HG03097 (cell line): Measurements from ENCODE around the gene SFT2D3.

ENCODE experiments used
- ATAC-seq: cut with Tn5 transposase; IDR thresholded peaks from one replicate; pipeline ENCODE4 v1.9.1; 2021; ENCODE audit not compliant: unreplicated experiment, low FRiP score

The SFT2D3 gene

DNA sequence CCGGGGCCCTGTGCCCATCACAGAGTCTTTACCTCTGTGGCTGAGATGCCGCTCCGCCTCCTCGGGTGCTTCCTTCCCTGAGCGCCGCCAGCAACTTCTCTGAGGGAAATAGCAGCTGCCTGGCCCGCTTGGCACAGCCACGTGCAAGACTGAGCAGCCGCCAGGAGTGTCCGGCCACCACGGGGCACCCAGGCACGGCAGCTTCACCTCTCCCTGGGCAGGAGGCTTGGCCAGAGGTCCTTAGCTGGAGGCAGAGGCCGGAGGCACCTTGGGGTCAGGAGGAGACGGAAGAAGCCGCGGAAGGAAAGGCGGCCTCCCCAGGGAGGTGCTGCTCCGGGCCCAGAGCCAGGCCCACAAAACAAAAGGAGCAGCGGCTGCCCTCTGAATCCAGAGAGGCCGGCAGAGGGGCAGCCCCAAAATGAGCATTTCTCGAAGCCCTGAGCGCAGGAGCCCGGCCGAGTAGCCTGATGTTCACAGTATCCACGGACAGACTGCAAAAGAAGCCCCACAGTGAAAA, 20.0 kb upstream of the SFT2D3 start:
- ATAC-seq = no peak

DNA sequence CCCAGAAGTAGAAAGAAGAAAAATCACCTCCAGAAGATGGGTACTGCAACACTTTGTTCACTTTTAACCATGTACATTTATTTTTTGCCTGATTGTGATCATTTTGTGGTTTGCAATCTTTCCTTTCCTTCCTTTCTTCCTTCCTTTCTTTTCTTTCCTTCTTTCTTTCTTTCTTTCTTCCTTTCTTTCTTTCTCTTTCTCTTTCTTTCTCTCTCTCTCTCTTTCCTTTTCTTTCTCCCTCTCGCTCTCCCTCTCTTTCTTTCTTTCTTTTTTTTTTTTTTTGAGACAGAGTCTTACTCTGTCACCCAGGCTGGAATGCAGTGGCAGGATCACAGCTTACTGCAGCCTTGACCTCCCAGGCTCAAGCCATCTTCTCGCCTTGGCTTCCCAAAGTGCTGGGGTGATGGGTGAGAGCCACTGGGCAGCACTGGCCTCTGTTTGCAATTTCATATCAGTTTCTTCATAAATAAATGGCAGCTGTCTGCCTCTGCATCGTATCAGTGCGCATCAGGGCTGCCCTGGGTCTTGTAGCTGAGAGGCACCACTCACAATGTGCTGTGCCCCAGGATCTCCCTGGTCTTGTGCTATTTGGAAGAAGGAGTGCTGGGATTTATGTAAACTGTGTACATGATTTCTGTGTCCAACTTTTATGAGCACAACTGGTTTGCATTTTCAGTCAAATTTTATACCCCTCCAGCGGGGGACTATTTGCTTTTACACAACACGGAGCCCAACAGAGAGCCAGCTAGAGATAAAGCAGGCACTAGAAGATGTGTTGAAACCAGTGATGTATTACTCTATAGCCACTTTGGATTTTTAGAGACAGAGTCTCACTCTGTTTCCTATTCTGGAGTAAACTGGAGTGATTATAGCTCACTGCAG, 19.1 kb upstream of the SFT2D3 start:
- no peak for ATAC-seq

DNA sequence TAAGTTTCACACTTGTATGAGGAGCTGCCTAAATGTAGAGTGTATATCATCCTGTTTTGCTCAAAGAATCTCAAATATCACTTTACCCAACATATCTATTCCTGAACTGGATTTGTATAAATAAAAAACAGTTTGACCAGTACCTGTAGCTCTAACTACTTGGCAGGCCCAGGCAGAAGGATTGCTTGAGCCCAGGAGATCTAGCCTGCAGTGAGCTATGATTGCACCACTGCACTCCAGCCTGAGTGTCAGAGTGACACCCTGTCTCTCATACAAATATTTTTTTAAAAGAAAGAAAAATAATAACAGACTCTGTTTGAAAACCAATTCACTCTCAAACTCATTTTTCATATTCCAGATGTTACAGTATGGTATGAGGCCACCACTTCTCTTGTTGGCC, 18.2 kb upstream of the SFT2D3 start:
- ATAC-seq = no peak

DNA sequence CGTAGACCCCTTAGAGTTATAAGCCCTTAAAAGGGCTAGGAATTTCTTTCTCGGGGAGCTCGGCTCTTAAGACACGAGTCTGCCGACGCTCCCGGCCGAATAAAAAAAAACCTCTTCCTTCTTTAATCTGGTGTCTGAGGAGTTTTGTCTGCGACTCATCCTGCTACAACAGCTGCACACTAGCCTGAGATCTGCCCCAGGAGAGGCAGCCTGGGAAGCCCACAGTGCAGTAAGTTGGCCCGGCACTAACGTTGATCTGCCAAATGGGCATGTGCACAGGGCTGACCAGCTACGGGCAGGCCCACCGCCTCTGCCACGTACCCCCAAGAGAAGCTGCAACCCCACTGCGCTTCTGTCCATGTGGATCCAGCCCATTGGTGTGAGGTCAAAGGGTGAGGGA, 17.5 kb upstream of the SFT2D3 start:
- ATAC-seq = no peak

DNA sequence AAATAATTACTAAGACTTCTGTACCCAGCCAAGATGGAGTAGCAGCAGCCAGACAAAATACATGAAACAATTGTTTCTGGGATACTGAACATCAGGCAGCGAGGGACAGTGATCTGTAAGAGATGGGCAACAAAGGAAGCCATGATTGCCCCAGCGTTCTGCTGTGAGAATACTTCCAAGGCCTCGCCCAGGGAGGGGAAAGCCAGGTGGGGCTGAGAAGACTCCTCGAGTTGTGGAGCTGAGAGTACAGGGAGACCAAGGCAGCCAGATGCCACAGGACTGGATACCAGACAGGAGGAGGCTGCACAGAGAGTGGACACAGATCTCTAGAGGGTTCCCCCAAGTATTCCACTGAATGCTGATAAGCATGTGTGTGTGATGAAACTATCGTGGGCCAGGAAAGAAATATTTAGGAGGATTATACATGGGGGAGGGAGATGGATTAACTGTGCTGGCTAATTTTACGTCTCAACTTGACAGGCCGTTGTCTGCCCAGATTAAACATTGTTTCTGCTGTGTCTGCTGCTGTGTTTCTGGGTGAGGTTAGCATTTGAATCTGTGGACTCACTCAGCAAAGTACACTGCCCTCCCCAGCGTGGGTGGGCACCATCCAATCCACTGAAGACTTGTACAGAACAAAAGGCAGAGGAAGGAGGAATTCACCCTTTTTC, 15.8 kb upstream of the SFT2D3 start:
- ATAC-seq = no peak

DNA sequence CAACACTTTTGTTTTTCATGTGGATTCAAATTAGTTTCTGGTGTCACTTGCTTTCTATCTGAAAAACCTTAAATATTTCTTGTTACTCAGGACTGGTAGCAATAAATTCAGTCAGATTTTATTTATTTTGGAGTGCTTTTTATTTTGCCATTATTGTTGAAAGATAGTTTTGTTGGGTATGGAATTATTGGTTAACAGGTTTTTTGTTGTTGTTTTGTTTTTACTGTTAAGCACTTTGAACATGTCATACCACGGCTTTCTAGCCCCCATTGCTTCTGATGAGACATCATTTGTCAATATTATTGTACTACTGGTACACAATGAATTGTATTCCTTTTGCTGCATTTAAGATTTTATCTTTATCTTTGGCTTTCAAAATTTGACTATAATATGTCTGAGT, 12.9 kb upstream of the SFT2D3 start:
- no peak for ATAC-seq

DNA sequence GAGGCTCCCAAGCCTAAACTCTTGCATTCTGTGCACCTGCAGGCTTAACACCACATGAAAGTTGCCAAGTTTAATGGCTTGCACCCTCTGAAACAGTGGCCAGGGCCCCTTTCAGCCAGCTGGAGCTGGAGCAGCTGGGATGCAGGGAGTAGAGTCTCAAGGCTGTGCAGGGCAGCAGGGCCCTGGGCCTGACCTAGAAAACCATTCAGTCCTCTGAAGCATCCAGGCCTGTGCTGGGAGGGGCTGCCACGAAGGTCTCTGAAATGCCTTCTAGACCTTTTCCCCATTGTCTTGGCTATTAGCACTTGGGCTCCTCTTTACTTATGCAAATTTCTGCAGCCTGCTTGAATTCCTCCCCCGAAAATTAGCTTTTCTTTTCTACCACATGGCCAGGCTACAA, 10.6 kb upstream of the SFT2D3 start:
- ATAC-seq = no peak

DNA sequence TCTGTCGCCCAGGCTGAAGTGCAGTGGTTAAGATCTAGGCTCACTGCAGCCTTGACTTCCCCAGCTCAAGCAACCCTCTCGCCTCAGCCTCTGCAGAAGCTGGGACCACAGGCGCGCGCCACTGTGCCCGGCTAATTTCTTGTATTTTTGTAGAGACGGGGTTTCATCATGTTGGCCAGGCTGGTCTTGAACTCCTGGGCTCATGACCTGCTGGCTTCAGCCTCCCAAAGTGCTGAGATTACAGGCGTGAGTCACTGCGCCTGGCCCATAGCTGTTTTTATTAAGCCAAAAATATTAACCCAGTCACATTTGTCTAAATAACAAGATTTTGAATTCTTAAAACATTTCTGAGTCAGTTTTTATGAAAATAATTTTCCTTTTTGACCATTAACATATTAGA, 6.3 kb upstream of the SFT2D3 start:
- no peak for ATAC-seq

DNA sequence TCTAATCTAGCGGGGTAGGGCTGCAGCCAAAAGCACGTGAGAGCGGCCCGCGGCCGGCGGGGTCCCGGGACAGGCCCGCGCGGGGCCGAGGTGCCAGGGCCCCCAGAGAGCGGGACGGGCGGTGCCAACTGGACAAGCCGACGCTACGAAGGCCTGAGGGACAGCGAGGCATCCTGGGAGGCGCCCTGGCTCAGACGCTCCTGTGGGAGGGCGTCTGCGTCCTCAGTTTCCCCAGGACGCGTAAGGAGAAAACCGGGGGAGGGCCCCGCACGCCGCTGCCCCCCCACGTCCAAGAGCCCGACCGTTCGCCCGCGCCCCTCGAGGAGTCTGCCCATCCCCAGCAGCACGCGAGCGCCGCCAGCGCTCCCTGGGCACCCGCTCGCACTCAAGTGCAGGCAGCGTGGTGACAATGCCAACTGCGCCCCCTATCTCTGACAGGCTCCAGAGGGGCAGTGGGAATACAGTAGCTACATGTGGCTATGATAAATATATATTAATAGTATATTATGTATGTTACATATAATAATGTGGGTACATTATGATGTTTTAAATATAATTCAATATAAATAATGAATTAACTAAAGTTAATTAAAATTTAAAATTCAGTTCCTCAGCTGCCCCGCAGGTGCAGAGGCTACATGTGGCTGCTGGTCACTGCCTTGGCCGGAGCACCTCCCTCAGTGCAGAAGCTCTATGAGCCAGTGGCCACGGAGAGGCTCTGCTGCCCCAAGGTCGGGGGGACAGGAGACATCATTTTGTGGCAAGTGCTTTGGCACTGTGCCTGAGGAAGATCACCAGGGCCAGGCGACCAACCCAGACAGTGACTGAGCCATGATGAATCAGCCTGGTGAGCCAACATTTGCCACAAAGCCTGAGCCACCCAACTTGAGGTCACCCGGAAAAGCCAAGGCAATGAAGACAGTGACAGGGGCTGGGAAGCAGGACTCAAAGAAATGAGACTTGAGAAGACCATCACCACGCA, 5.5 kb upstream of the SFT2D3 start:
- ATAC-seq = no peak

DNA sequence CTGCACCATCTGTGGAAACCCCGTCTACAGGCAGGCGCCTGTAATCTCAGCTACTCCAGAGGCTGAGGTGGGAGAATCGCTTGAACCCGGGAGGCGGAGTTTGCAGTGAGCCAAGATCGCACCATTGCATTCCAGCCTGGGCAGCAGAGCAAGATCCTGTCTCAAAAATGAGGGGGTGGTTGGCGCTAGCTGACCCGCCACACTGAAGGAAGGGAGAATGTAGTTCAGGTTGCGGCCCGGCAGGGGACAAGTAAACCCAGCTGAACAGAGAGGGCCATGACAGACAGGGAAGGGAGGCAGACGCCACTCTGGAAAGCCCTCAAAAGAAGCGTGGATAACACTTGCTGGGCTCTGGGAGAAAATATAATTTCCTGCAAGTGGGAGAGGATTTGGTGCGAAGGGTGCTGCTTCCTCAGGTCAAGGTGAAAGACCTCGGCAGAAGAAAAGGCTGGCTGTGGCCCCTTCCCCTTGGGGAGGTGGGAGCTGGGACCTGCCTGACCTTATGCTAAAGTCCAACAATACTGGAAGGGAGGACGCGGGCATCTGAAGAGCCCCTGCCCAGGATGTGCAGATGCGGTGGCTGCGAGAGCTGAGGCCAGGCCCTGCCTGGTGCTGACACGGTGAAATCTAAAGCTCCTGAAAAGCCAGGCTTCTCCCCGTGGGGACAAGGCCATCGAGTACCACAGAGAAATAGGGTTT, 3.7 kb upstream of the SFT2D3 start:
- no peak for ATAC-seq

DNA sequence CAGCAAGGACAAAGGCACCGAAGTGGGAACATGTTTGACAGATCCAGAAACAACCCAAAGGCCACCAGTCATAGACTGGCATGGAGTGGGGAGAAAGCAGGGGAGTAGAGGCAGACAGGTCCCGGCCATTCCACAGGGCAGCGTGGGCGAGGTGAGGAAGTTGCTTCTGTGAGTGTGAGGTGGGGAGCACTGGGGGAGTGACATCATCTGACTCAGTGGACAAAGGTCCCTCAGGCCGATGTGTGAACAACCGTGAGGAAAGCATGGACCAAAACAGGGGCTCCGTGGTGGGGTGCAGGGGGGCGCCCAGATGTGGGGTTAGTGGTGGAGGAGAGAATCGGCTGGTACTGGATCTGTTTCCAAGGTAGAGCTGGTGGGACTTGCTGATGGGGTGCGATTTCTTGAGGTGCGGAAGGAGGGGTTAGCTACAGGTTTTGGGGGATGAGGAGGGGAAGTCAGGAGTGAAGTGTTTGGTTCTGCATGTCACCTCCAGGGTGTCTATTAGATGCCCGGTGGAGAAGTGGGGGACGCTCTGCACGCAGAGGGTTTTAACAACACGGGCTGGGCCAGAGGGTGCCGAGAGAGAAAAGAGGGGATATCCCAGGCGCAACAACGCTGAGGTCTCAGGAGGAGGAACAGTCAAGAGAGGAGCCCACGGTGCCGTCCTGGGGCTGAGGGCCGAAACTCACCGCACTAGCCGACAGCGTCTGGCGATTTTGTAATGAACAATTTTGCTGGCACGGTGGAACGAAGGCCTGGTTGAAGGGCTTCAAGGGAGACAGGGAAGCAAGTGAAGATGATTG, 2.5 kb upstream of the SFT2D3 start:
- ATAC-seq = no peak

DNA sequence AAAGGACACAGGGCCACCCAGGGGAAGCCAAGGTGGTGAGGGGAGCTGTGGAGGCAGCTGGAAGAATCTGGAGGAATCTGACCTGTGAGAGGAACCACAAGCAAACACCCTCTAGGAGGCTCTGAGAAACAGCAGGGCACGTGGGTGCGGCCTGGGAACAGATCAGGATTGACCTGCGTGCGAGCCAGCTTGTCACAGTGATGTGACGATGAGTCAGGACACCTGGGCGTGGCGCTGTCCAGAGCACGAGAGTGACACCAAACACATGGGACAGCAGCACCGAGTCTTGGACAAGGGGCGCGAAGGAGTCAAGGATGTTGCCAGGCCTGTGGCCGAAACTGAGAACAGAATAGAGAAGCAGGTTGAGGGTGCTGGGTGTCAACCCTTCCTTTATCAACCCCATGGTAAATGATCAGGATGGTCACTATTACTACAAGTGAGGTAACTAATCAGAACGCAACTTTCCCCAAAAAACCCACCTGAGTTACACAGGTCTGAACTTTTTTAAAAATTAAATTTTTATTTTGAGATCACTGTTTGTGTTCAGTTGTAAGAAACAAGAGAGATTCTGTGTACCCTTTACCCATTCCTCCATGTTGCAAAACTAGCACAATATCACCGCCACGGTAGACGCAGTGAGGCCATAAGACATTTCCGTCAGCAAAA, 637 bp upstream of the SFT2D3 start:
- peak; percentile 53 for ATAC-seq

DNA sequence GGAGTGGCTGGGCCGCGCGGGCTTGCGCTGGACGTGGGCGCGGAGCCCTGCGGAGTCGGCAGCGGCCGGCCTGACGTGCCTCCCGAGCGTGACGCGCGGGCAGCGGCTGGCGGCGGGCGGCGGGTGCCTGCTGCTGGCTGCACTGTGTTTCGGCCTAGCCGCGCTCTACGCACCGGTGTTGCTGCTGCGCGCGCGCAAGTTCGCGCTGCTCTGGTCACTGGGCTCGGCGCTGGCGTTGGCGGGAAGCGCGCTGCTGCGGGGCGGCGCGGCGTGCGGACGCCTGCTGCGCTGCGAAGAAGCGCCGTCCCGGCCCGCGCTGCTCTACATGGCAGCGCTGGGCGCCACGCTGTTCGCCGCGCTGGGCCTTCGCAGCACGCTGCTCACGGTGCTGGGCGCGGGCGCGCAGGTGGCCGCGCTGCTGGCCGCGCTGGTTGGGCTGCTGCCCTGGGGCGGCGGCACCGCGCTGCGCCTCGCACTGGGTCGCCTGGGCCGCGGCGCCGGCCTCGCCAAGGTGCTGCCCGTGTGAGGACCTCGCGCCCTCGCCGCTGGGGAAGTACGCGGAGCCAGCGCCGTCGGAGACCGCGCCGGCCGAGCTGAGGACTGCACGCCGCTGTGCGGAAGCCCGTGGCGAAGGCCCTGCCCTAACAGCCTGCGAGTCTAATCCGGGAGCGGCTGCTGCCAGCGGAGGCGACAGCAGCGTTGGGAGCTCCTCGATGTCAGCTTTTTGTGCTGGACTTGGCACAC, 526 bp downstream of the SFT2D3 start:
- ATAC-seq = peak; percentile 42

DNA sequence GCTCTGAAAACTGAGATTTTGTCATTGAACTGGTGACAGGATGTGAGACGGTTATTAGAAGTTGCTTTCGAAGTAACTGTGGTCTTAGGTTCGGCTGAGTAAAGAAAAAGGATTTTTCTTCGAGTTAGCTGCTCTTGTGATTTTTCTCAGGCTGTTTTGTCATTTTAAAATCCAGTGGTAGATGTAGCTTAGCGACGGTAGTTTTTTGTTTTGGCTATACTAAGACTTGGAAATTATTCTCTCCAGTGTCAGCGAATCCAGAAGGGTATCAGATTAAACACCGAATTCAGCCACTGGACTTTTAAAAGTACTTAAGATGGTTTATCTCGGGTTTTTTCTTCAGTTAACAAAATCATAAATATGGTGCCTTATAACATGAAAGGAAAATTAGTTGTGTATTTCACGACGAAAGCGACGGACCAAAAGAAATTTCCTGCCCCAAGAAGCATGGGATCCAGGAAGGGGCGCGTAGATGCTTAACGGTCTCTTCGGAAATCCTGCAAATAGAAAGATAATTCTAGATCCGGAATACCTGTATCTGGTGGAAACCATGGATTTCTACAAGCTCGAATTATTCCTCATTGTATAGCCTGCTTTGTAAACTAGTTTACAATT, 1.2 kb downstream of the SFT2D3 start:
- no peak for ATAC-seq

DNA sequence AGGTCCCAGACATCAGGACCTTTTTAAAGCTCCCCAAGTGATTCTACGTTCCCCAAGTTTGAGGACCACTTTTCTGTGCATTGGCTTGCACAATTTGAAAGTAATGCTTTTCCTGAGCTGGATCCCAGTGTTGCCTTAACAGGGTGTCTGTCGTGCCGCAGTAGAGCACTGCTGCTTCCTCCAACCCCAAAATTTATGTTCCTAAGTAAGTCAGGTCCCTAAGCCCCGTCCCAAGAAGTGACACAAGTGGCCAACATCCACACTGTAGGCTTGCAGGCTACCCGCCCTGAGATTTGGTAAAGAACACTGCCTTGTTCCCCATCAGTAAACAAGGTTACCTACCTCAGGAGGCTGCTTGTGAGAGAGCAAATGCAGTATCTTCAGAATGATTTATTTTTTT, 2.0 kb downstream of the SFT2D3 start:
- no peak for ATAC-seq

DNA sequence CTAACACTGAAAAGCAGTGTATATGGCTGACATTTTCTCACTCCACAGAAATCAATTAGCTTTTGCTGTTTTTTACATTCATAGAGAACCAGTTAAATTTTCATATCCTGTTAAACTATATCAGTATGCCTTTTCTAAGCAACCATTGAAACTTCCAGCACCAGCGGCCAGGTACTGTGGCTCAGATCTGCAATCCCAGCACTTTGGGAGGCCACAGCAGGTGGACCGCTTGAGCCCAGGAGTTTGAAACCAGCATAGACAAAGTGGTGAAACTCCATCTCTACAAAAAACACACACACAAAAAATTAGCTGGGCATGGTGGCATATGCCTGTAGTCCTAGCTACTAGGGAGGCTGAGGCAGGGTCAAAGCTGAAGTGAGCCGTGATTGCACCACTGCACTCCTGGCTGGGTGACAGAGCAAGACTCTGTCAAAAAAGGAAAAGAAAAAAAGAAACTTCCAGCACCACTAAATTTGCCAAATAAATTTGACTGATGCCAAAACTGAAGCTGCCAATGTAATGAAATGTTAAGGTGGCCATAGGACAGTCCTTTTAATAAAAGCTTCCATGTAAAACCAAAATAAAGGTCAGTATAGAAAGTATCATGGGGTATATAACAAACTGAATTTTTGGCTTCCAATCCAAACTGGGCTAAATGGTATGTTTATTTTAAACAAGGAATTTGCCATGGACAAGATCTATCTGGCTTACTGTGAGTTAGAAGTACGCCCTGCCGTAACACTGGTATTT, 3.5 kb downstream of the SFT2D3 start:
- ATAC-seq = no peak
